Measurements from ENCODE around the gene SPTBN2. TPM values are rescaled to one million over a fixed set of nuclear protein-coding genes. Genes with fewer than 3 reads are reported as not detected.
"Not testable (repeated sequence)": the region's sequence is repeated elsewhere in the genome, so short reads cannot be mapped to it uniquely, and the experiment has no call there.

The SPTBN2 gene
- polyA plus RNA-seq, 2 of the 4 experiments (the other 2 are of a cell fraction) = 4.4 to 9.9 TPM

DNA sequence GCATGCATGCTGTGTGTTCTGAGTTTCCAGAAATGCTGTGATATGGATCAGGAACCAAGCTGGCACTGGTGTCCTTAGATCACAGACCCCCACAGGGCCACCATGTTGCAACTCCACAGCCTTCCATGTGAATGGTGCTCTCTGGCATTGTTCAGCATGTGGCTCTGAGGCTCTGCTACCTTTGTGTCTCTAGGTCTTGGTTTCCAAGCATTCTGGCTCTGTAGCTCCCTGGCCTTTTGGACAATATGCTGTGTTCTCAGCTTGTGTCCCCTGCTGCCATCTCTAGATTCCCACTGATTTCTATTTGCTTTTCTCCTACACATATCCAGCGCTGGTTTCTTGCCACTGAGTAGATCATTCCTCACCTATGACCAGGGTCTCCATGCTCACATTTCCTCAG is 3.9 kb downstream of the SPTBN2 start:
- DNase-seq (ENCODE audit: low read depth in 1 of 2, low spot score in 1 of 2) (no peak), ATAC-seq (no peak), FAIRE-seq (no peak)
- ChIA-PET POLR2A (no interaction called here), CTCF (interaction anchor here (1.0 to 2.5 kb wide), 7 partner anchors 9 to 47 kb away, joined by 3 to 8 read pairs (median 3); no protein-coding TSS in a partner anchor)
- no peaks in the 10 kb centered on the region for H3K9me3 ChIP-seq
- 91% methylated on average over 1 of the region's 1 CpG for WGBS (ENCODE audit: missing lambda C conversion rate)
- no peak overlapping the region for H3K27ac ChIP-seq
- no peak overlapping the region for H3K4me3 ChIP-seq
- peaks cover 22% of the 10 kb centered on the region for H3K4me1 ChIP-seq
- H3K4me2 ChIP-seq = no peak overlapping the region
- TF ChIP-seq, protein P1, sequence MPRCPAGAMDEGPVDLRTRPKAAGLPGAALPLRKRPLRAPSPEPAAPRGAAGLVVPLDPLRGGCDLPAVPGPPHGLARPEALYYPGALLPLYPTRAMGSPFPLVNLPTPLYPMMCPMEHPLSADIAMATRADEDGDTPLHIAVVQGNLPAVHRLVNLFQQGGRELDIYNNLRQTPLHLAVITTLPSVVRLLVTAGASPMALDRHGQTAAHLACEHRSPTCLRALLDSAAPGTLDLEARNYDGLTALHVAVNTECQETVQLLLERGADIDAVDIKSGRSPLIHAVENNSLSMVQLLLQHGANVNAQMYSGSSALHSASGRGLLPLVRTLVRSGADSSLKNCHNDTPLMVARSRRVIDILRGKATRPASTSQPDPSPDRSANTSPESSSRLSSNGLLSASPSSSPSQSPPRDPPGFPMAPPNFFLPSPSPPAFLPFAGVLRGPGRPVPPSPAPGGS (IDR thresholded peaks at IDR 0.05) = no peak
- TF ChIP-seq PHF8 (IDR thresholded peaks at IDR 0.05; ENCODE audit: borderline replicate concordance, low read depth) = no peak
- no peak for TF ChIP-seq RAD21 (conservative IDR thresholded peaks at IDR 0.05 in 1 of 2, IDR thresholded peaks at IDR 0.05 in 1 of 2)
- no peak for TF ChIP-seq MAX (IDR thresholded peaks at IDR 0.05)
- no peak for TF ChIP-seq EHMT2 (IDR thresholded peaks at IDR 0.05; ENCODE audit: low read depth)
- no peak for TF ChIP-seq JUN (IDR thresholded peaks at IDR 0.05)
- TF ChIP-seq ZC3H11A (IDR thresholded peaks at IDR 0.05) = no peak
- TF ChIP-seq CHD4 (IDR thresholded peaks at IDR 0.05; ENCODE audit: borderline replicate concordance) = no peak
- no peak for TF ChIP-seq POLR2AphosphoS2 (conservative IDR thresholded peaks at IDR 0.05; ENCODE audit: low read length)
- no peak for TF ChIP-seq GATA3 (IDR thresholded peaks at IDR 0.05; ENCODE audit: borderline replicate concordance)
- TF ChIP-seq E2F6 (IDR thresholded peaks at IDR 0.05; ENCODE audit: borderline replicate concordance, low read depth) = no peak
- no peak for TF ChIP-seq CBX8 (IDR thresholded peaks at IDR 0.05)
- no peak for TF ChIP-seq SREBF2 (IDR thresholded peaks at IDR 0.05)
- TF ChIP-seq ESRRA (IDR thresholded peaks at IDR 0.05; ENCODE audit: borderline replicate concordance, low read length) = no peak
- TF ChIP-seq BHLHE40 (IDR thresholded peaks at IDR 0.05; ENCODE audit: low read depth, low read length) = no peak
- TF ChIP-seq POLR2A (IDR thresholded peaks at IDR 0.05; ENCODE audit: low read length) = no peak
- TF ChIP-seq, protein P2, sequence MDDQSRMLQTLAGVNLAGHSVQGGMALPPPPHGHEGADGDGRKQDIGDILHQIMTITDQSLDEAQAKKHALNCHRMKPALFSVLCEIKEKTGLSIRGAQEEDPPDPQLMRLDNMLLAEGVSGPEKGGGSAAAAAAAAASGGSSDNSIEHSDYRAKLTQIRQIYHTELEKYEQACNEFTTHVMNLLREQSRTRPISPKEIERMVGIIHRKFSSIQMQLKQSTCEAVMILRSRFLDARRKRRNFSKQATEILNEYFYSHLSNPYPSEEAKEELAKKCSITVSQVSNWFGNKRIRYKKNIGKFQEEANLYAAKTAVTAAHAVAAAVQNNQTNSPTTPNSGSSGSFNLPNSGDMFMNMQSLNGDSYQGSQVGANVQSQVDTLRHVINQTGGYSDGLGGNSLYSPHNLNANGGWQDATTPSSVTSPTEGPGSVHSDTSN (IDR thresholded peaks at IDR 0.05) = no peak
- no peak for TF ChIP-seq CBX2 (IDR thresholded peaks at IDR 0.05; ENCODE audit: borderline replicate concordance, low read depth)
- no peak for TF ChIP-seq MYC (IDR thresholded peaks at IDR 0.05; ENCODE audit: borderline replicate concordance, low read length)

- H3K9me3 ChIP-seq; FAIRE-seq; H3K4me2 ChIP-seq; H3K27ac ChIP-seq; ATAC-seq; DNase-seq (ENCODE audit: low read depth in 1 of 2, low spot score in 1 of 2); POLR2A ChIA-PET; H3K4me3 ChIP-seq: not testable (repeated sequence)
- 96% methylated on average over 5 of the region's 5 CpGs for WGBS (ENCODE audit: missing lambda C conversion rate)
- CTCF ChIA-PET = interaction anchor here (0.6 to 2.5 kb wide), 7 partner anchors 11 to 46 kb away, joined by 3 to 8 read pairs (median 4); no protein-coding TSS in a partner anchor
- peaks cover 24% of the 10 kb centered on the region for H3K4me1 ChIP-seq
These were observed 4.8 kb downstream of the SPTBN2 start for GRCh38 chr11:66724167-66724566.

- DNase-seq (ENCODE audit: low read depth in 1 of 2, low spot score in 1 of 2) = peak in 1 of 2 experiments; percentile 26
- ATAC-seq = 0 out of 6 replicates have a peak, but pooled peaks of 1 of the 2 experiments have one; percentile 9
- no peak for FAIRE-seq
- Histone ChIP-seq H3K27ac (no peak overlapping the region), H3K9me3 (no peaks in the 10 kb centered on the region), H3K4me2 (0 out of 3 replicates have a peak overlapping the region, but pooled peaks have one; percentile 4), H3K4me3 (no peak overlapping the region), H3K4me1 (peaks cover 24% of the 10 kb centered on the region)
- WGBS (ENCODE audit: missing lambda C conversion rate) = 80% methylated on average over 5 of the region's 5 CpGs
- ChIA-PET CTCF (interaction anchor here (0.6 to 2.5 kb wide), 5 partner anchors 26 to 75 kb away, joined by 3 to 8 read pairs (median 4); no protein-coding TSS in a partner anchor), POLR2A (no interaction called here)
- TF ChIP-seq FOSL2 (IDR thresholded peaks at IDR 0.05) (no peak), FOSL2 (CRISPR knock-in tag; IDR thresholded peaks at IDR 0.05) (no peak), RAD21 (conservative IDR thresholded peaks at IDR 0.05 in 1 of 2, IDR thresholded peaks at IDR 0.05 in 1 of 2) (no peak), FOXS1 (CRISPR knock-in tag; IDR thresholded peaks at IDR 0.05) (no peak), POLR2A (IDR thresholded peaks at IDR 0.05; ENCODE audit: low read length) (no peak), PHF8 (IDR thresholded peaks at IDR 0.05; ENCODE audit: borderline replicate concordance, low read depth) (no peak), HEYL (CRISPR knock-in tag; IDR thresholded peaks at IDR 0.05) (no peak), RCOR1 (IDR thresholded peaks at IDR 0.05; ENCODE audit: low read depth, low read length) (no peak), USF2 (IDR thresholded peaks at IDR 0.05) (no peak), ZSCAN20 (CRISPR knock-in tag; IDR thresholded peaks at IDR 0.05) (no peak), CHD4 (IDR thresholded peaks at IDR 0.05; ENCODE audit: borderline replicate concordance) (no peak), MAX (IDR thresholded peaks at IDR 0.05) (no peak), CBX2 (IDR thresholded peaks at IDR 0.05; ENCODE audit: borderline replicate concordance, low read depth) (no peak), KDM1A (IDR thresholded peaks at IDR 0.05; ENCODE audit: low read depth) (no peak), HES2 (IDR thresholded peaks at IDR 0.05) (no peak)
- TF ChIP-seq, protein P2 (IDR thresholded peaks at IDR 0.05) = no peak
These were observed 5.3 kb downstream of the SPTBN2 start for GRCh38 chr11:66723693-66724092.
